K562 (cell line): ENCODE data around the gene TSKS. TPM values are rescaled to one million over a fixed set of nuclear protein-coding genes. Genes with fewer than 3 reads are reported as not detected.
A peak's percentile ranks its signal among the peaks of the same experiment; 100 is the strongest.

ENCODE experiments used
- ADNP ChIP-seq: fragments of 200-800 bp; sonication (Bioruptor generic); IDR thresholded peaks from 2 replicates; pipeline ENCODE4 v1.6.1; 2016; ENCODE audit warnings: missing genetic modification characterization, missing compliant biosample characterization
- ASH1L ChIP-seq: fragments of 450-650 bp; IDR thresholded peaks from 2 replicates; pipeline ENCODE4 v1.6.1; 2018; ENCODE audit warnings: borderline replicate concordance, mild to moderate bottlenecking, low read depth; ENCODE audit not compliant: partially characterized antibody
- CBFA2T2 ChIP-seq: fragments of 450-650 bp; conservative IDR thresholded peaks from 2 replicates; pipeline ENCODE4 v1.6.1; 2017; ENCODE audit warnings: mild to moderate bottlenecking
- ELF4 ChIP-seq: fragments of 450-650 bp; formaldehyde crosslinking; IDR thresholded peaks from 2 replicates; pipeline ENCODE4 v1.4.0; 2022; ENCODE audit warnings: missing genetic modification characterization
- ESRRA ChIP-seq: fragments of 450-650 bp; IDR thresholded peaks from 2 replicates; pipeline ENCODE4 v1.6.1; 2014; ENCODE audit warnings: low read depth, mild to moderate bottlenecking, moderate library complexity, borderline replicate concordance
- FOSL1 ChIP-seq: fragments of 200-800 bp; sonication (Bioruptor generic); conservative IDR thresholded peaks from 2 replicates; pipeline ENCODE4 v1.6.1; 2016; ENCODE audit warnings: missing genetic modification characterization, missing compliant biosample characterization
- HMGN3 ChIP-seq: IDR thresholded peaks from 2 replicates; pipeline ENCODE4 v1.6.1; 2011; ENCODE audit warnings: borderline replicate concordance, low read depth, mild to moderate bottlenecking, mixed read lengths, low read length; ENCODE audit not compliant: insufficient read length; ENCODE audit errors: extremely low read depth
- JUN ChIP-seq, 2 experiments: sonication (generic) in 1 of 2; formaldehyde crosslinking in 1 of 2; IDR thresholded peaks; 2 replicates each; pipeline versions ENCODE4 v1.6.1 to v1.8.0; 2012 to 2022; ENCODE audit warnings: borderline replicate concordance in 2 of 2, mild to moderate bottlenecking in 2 of 2, improper control_type of control experiment in 1 of 2, low read depth in 1 of 2, low read length in 1 of 2, missing genetic modification reagents in 1 of 2
- KDM5B ChIP-seq: fragments of 200-600 bp; sonication (generic); IDR thresholded peaks from 2 replicates; pipeline ENCODE4 v1.6.1; 2012; ENCODE audit warnings: low read depth, mild to moderate bottlenecking, moderate library complexity, low read length, control low read depth, inconsistent platforms; ENCODE audit not compliant: insufficient replicate concordance
- KLF10 ChIP-seq: fragments of 250-450 bp; sonication (Bioruptor Pico); IDR thresholded peaks from 2 replicates; pipeline ENCODE4 v1.6.1; 2021; ENCODE audit warnings: matching md5 sums
- NFATC3 ChIP-seq: fragments of 450-650 bp; IDR thresholded peaks from 2 replicates; pipeline ENCODE4 v1.6.1; 2017; ENCODE audit warnings: mild to moderate bottlenecking
- NR2C1 ChIP-seq, 2 experiments: fragments of 450-650 bp; IDR thresholded peaks; 2 replicates each; pipeline ENCODE4 v1.6.1; 2017; ENCODE audit warnings: mild to moderate bottlenecking in 2 of 2, antibody characterized with exemption in 1 of 2, inconsistent platforms in 1 of 2, missing compliant biosample characterization in 1 of 2, missing genetic modification characterization in 1 of 2
- PCBP1 ChIP-seq: fragments of 200-400 bp; formaldehyde crosslinking; IDR thresholded peaks from 2 replicates; pipeline ENCODE4 v1.6.1; 2018; ENCODE audit warnings: mild to moderate bottlenecking, low read depth, low read length; ENCODE audit not compliant: poor library complexity, severe bottlenecking
- PHF21A ChIP-seq: fragments of 450-650 bp; IDR thresholded peaks from 2 replicates; pipeline ENCODE4 v1.6.1; 2017; ENCODE audit warnings: low read depth, borderline replicate concordance
- RBM17 ChIP-seq: fragments of 200-400 bp; formaldehyde crosslinking; IDR thresholded peaks from 2 replicates; pipeline ENCODE4 v1.6.1; 2017; ENCODE audit warnings: low read depth, mild to moderate bottlenecking, low read length, borderline replicate concordance
- RFX7 ChIP-seq: fragments of 250-450 bp; sonication (Bioruptor Pico); IDR thresholded peaks from 2 replicates; pipeline ENCODE4 v1.5.1; 2021; ENCODE audit warnings: mild to moderate bottlenecking
- SAFB2 ChIP-seq: fragments of 200-400 bp; formaldehyde crosslinking; IDR thresholded peaks from 2 replicates; pipeline ENCODE4 v1.6.1; 2018; ENCODE audit warnings: borderline replicate concordance, low read length, low read depth, moderate library complexity; ENCODE audit not compliant: severe bottlenecking
- SAP30 ChIP-seq: fragments of 200-600 bp; sonication (generic); IDR thresholded peaks from 2 replicates; pipeline ENCODE4 v1.6.1; 2012; ENCODE audit warnings: borderline replicate concordance, low read depth, mild to moderate bottlenecking, moderate library complexity, low read length, control low read depth, inconsistent platforms; ENCODE audit not compliant: insufficient read depth, poor library complexity, severe bottlenecking
- SETDB1 ChIP-seq: IDR thresholded peaks from one replicate; pipeline ENCODE4 v1.6.1; 2012; ENCODE audit warnings: low read length, control low read depth, inconsistent platforms
- SMAD3 ChIP-seq: fragments of 450-650 bp; formaldehyde crosslinking; conservative IDR thresholded peaks from 2 replicates; pipeline ENCODE4 v1.4.0; 2020; ENCODE audit warnings: mild to moderate bottlenecking
- SMAD4 ChIP-seq: fragments of 250-450 bp; sonication (Bioruptor Pico); conservative IDR thresholded peaks from 2 replicates; pipeline ENCODE4 v1.8.0; 2021; ENCODE audit warnings: inconsistent platforms, mild to moderate bottlenecking, moderate library complexity
- SREBF2 ChIP-seq: sonication (generic); formaldehyde crosslinking; IDR thresholded peaks from 2 replicates; pipeline ENCODE4 v1.4.0; 2020; ENCODE audit warnings: mild to moderate bottlenecking, missing genetic modification reagents
- TAF1 ChIP-seq: IDR thresholded peaks from 2 replicates; pipeline ENCODE4 v1.6.1; 2011; ENCODE audit warnings: mild to moderate bottlenecking, low read length, moderate library complexity; ENCODE audit not compliant: insufficient read depth, control insufficient read depth, severe bottlenecking; ENCODE audit errors: extremely low read depth
- THRAP3 ChIP-seq: fragments of 450-650 bp; IDR thresholded peaks from 2 replicates; pipeline ENCODE4 v1.6.1; 2016; ENCODE audit warnings: mild to moderate bottlenecking, inconsistent platforms, borderline replicate concordance
- ZNF217 ChIP-seq: sonication (generic); formaldehyde crosslinking; IDR thresholded peaks from 2 replicates; pipeline ENCODE4 v1.8.0; 2022; ENCODE audit warnings: mild to moderate bottlenecking, missing genetic modification reagents
- ZNF444 ChIP-seq: fragments of 250-450 bp; sonication (Bioruptor Pico); IDR thresholded peaks from 2 replicates; pipeline ENCODE4 v1.4.0; 2020; ENCODE audit warnings: mild to moderate bottlenecking, moderate library complexity
- polyA plus RNA-seq, 8 experiments: library from polyadenylated mRNA; depleted of rRNA in 4 of 8; stranded (reverse) in 5 of 8; unstranded in 3 of 8; fragments of >200 nt; fragmentation: Nextera tagmentation in 2 of 8; fragmentation: Illumina TruSeq in 1 of 8; extraction: Ambion mirVana in 2 of 8; extraction: Trizol in 1 of 8; gene quantifications; 2 replicates each; pipeline versions ENCODE4 v1.2.1 to v1.2.3, GENCODE V29; 2011 to 2014; ENCODE audit warnings: inconsistent platforms in 1 of 8, missing spikeins in 1 of 8
- total RNA-seq, 7 experiments: library from RNA; depleted of rRNA in 6 of 7; stranded (reverse); fragments of >200 nt in 6 of 7; fragmentation: Illumina TruSeq in 2 of 7; extraction: Trizol in 2 of 7; gene quantifications; 2 replicates each; pipeline versions ENCODE4 v1.2.1 to v1.2.3, GENCODE V29; 2011 to 2021; ENCODE audit warnings: low replicate concordance in 1 of 7
- TF ChIP-seq, protein P1 (sequence below), 2 experiments: IDR thresholded peaks; 2 replicates each; pipeline ENCODE4 v1.6.1; 2011; ENCODE audit warnings: borderline replicate concordance in 1 of 2, control low read depth in 1 of 2, low read depth in 1 of 2, low read length in 1 of 2, mild to moderate bottlenecking in 1 of 2, mixed read lengths in 1 of 2, moderate library complexity in 1 of 2; ENCODE audit not compliant: insufficient read depth in 1 of 2, insufficient read length in 1 of 2, poor library complexity in 1 of 2, severe bottlenecking in 1 of 2; ENCODE audit errors: extremely low read depth in 1 of 2

The TSKS gene
- total and polyA plus RNA-seq, 9 of the 15 experiments (the other 6 are each of a cell fraction or from before 2014, with no cell fraction given) = 0.14 to 4.5 (median 0.80) TPM

- TF ChIP-seq ZNF444 (CRISPR knock-in tag) (no peak), SETDB1 (no peak), SAP30 (no peak), THRAP3 (no peak), FOSL1 (tag) (peak; percentile 62), SMAD4 (CRISPR knock-in tag) (0 out of 2 replicates have a peak, but pooled peaks have one; percentile 53), NR2C1 (IDR thresholded peaks at IDR 0.05) (peak; percentile 41; the same call in 1 of the 2 replicates), NR2C1 (tag; IDR thresholded peaks at IDR 0.05) (peak; percentile 73), KDM5B (peak; percentile 55), ASH1L (no peak), PCBP1 (no peak), JUN (IDR thresholded peaks at IDR 0.05; ENCODE audit: borderline replicate concordance, low read depth, low read length) (peak; percentile 46; the same call in 1 of the 2 replicates), JUN (CRISPR knock-in tag; IDR thresholded peaks at IDR 0.05; ENCODE audit: borderline replicate concordance) (no peak), RFX7 (CRISPR knock-in tag) (no peak), ESRRA (no peak; the same call in 1 of the 2 replicates), KLF10 (CRISPR knock-in tag) (no peak), SAFB2 (no peak), TAF1 (no peak), RBM17 (no peak), ADNP (no peak), CBFA2T2 (no peak), SMAD3 (CRISPR knock-in tag) (peak; percentile 56; the same call in 1 of the 2 replicates), PHF21A (no peak), NFATC3 (no peak), ELF4 (no peak), ZNF217 (no peak), HMGN3 (peak; percentile 42), SREBF2 (CRISPR knock-in tag) (no peak)
- TF ChIP-seq, protein P1, sequence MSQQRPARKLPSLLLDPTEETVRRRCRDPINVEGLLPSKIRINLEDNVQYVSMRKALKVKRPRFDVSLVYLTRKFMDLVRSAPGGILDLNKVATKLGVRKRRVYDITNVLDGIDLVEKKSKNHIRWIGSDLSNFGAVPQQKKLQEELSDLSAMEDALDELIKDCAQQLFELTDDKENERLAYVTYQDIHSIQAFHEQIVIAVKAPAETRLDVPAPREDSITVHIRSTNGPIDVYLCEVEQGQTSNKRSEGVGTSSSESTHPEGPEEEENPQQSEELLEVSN (IDR thresholded peaks at IDR 0.05; ENCODE audit: borderline replicate concordance in 1 of 2, extremely low read depth in 1 of 2, insufficient read depth in 1 of 2, insufficient read length in 1 of 2, low read depth in 1 of 2, low read length in 1 of 2, poor library complexity in 1 of 2, severe bottlenecking in 1 of 2) = peak; percentile 39 to 40
These were observed 1.3 kb downstream of the TSKS start (continued) for GRCh38 chr19:49761625-49762311.
